ENCODE measurements around the gene MRPL24.

DNA sequence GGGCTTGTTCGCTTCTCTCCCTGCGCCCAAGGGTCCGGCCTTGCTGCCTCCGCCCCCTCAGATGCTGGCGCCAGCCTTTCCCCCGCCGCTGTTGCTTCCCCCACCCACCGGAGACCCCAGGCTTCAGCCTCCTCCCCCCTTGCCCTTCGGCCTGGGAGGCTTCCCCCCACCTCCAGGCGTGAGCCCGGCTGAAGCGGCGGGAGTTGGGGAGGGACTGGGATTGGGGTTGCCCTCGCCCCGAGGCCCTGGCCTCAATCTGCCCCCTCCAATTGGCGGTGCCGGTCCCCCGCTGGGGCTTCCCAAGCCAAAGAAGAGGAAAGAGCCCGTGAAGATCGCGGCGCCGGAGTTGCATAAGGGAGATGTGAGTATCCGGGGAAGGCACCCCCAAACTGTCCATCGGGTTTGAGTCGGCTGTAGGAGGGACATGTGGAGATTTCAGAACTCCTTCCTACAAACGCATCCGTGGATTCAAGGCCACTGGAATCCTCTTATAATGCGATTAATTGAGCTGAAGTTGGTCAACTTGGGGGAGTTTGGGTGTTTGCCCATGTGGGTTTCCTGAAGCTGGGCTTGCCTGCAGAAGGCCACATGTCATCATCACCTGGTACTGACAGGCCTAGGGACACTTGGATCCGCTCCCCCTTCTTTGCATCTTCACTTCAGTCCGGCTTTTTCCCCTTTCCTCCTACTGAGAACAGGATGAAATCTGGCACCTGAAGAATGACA is 27.2 kb upstream of the MRPL24 start:
- TF ChIP-seq, protein P1, sequence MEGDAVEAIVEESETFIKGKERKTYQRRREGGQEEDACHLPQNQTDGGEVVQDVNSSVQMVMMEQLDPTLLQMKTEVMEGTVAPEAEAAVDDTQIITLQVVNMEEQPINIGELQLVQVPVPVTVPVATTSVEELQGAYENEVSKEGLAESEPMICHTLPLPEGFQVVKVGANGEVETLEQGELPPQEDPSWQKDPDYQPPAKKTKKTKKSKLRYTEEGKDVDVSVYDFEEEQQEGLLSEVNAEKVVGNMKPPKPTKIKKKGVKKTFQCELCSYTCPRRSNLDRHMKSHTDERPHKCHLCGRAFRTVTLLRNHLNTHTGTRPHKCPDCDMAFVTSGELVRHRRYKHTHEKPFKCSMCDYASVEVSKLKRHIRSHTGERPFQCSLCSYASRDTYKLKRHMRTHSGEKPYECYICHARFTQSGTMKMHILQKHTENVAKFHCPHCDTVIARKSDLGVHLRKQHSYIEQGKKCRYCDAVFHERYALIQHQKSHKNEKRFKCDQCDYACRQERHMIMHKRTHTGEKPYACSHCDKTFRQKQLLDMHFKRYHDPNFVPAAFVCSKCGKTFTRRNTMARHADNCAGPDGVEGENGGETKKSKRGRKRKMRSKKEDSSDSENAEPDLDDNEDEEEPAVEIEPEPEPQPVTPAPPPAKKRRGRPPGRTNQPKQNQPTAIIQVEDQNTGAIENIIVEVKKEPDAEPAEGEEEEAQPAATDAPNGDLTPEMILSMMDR (IDR thresholded peaks at IDR 0.05; ENCODE audit: insufficient read depth, low read depth, low read length) = no peak
- no peak for TF ChIP-seq EZH2 (IDR thresholded peaks at IDR 0.05; ENCODE audit: insufficient read depth, low read length)
